ENCODE results near the gene ABHD15. TPM values are rescaled to one million over a fixed set of nuclear protein-coding genes. Genes with fewer than 3 reads are reported as not detected.

ABHD15 gene, protein sequence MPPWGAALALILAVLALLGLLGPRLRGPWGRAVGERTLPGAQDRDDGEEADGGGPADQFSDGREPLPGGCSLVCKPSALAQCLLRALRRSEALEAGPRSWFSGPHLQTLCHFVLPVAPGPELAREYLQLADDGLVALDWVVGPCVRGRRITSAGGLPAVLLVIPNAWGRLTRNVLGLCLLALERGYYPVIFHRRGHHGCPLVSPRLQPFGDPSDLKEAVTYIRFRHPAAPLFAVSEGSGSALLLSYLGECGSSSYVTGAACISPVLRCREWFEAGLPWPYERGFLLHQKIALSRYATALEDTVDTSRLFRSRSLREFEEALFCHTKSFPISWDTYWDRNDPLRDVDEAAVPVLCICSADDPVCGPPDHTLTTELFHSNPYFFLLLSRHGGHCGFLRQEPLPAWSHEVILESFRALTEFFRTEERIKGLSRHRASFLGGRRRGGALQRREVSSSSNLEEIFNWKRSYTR
- total RNA-seq, result 11.1 TPM

DNA sequence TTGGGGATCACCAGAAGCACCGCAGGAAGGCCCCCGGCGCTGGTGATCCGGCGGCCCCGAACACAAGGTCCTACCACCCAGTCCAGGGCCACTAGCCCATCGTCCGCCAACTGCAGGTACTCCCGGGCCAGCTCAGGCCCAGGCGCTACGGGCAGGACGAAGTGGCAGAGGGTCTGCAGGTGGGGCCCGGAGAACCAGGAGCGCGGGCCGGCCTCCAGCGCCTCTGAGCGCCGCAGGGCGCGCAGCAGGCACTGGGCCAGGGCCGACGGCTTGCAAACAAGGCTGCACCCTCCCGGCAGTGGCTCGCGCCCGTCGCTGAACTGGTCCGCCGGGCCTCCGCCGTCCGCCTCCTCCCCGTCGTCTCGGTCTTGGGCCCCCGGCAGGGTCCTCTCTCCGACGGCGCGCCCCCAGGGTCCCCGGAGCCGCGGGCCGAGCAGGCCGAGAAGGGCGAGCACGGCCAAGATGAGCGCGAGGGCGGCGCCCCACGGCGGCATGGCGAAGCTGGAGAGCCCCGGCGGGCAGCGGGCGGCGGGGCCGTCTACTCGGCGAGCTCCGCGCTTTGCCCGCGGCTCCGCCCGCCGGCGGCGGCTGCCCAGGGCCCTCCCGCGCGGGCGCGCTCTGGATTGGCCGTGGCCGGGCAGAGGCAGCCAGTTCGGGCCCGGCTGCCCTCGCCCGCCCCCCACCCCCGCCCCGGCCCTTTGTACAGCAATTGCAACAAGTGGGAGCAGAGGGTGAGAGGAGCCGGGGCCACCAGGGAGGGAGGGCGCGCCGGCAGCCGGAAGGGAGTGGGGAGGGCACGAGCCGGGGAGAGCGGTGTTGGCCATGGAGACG is at the start of gene ABHD15:
Gene ABHD15 (minus strand): TSS at position 565 of the 831 bp plus-strand sequence. CDS start 71 bp downstream, at position 494.
- DNase-seq (ENCODE audit: low spot score) (peak; percentile 80), ATAC-seq (peak; percentile 35)
- intact Hi-C loops (cut with DNase I), result no loop called here

DNA sequence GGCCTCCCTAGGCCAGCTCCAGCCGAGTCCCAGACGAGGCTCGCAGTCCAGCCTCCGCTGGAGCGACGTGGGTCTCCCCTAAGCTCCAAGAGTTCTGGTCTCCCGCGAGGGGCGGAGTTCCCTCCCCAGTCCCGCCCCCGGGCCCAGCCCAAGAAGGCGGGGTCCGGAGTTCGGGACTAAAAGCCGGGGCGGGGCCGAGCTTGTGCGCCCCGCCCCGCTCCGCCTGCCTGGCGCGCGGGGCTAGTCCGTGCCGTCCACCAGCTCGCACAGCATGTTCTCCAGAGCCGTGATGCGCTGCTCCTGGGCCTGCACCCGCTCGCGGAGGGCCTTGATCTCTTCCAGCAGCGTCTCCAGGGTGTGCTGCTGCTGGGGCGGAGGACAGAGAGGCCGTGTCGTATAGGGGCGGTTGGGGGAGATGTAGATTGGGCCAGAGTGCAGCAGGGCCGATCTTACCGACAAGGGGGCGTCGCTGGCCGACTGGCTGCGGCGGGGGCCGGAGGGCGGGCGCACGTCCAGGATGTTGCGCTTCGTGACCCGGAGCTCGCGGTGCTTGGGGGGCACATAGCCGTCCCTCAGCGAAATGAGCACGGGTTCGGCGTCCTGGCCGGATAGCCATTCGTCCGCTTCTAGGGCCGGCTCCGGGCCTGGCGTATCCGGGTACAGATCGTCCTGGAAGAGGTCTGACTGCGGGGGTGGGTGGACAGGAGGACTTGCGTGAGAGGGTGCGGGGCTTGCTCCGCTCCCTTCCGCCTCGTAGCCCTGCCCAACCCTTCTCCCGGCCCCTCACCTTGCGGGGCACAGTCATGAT is 48.9 kb upstream of the ABHD15 start:
- DNase-seq (ENCODE audit: low spot score) (peak; percentile 92), ATAC-seq (peak; percentile 85)
- intact Hi-C loops (cut with DNase I), result no loop called here

DNA sequence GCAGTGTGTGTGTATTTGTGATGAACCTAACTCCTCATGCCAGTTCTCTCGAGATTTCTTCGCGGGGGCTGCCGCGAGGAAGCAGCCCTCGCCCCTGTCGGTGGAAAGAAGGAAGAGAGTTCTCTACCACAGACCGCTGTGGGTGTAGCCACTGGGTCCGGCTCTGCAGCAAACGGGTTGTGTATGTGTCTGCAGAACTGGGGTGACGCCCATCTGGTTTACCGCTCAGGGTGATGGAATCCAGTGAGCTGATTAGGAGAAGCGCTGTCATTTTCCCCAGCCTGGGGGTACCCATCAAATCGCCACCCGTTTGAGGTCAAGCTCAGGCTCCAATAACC is 48.2 kb upstream of the ABHD15 start:
- intact Hi-C loops (cut with DNase I), result no loop called here
- ATAC-seq (peak; percentile 4), DNase-seq (ENCODE audit: low spot score) (peak; percentile 68)

DNA sequence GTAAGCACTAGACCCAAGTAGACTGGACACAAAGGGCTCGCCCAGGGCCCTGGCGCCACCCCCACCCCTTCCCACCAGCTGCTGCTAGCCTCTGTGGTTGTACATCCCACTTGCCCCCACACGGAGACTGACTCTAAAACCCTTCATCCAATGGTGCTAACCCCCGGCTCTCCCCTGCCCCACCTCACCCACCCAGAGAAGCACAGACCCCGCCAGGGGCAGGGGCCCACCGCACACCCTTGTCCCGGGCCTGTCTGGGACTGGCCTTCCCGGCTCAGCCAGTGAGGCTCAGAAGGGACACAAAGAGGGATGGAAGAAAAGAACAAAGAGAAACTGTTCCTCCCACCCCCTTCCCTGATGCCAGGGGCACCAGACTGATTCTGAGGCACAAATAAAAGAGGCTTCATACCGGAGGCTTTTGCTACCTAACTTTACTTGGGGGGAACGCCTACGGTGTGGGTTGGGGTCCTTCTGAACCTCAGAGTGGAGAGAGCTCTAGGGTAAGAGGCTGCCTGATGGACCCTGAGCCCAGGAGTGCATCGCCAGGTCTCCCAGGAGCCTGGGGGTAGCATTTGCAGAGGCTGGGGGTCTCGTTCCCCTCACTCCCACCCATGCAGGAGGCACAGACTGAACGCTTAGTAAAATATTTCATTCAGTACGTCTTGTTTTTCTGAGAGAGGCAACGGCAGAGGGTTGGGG is 47.7 kb upstream of the ABHD15 start:
- ATAC-seq (no peak), DNase-seq (ENCODE audit: low spot score) (peak; percentile 60)
- intact Hi-C loops (cut with DNase I), result no loop called here

DNA sequence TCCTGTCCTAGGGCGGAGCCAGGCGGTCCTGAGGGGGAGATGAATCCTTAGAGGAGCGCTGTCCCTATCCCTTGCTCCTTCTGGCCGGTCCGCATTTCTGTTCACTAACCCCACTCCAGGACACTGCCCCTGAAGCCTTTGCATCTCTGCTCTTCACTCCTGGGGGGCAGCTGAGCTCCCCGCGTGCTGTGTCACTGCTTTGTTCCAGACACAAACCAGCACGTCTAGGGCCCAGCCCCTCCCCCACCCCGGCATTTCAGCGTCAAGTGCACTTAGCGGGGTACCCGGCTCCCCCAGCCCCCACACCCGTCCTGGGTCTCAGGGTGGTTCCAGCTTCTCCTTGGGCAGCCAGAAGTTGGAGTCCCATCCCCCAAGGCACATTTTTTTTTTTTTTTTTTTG is 47.0 kb upstream of the ABHD15 start:
- intact Hi-C loops (cut with DNase I), result no loop called here
- ATAC-seq, result no peak
- peak; percentile 70 for DNase-seq (ENCODE audit: low spot score)

DNA sequence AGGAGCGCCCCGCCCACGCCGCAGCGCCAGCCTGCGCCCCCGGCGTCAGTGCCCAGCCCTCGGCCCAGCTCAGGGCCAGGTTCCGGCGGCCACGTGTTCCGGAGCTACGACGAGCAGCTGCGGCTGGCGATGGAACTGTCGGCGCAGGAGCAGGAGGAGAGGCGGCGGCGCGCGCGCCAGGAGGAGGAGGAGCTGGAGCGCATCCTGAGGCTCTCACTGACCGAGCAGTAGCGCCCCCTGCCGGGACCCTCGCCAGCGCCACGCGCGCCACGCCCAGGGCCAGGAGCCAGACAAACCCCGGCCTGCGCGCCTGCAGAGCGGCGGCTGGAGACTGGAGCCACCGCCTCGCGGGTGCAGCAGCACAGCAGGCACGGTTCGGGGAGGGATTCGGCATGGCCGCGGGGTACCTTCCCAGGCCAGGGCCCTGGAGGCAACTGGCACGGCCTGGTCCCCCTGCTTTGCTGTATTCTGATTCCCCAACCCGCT is 46.6 kb upstream of the ABHD15 start:
- intact Hi-C loops (cut with DNase I), result no loop called here
- ATAC-seq (peak; percentile 75), DNase-seq (ENCODE audit: low spot score) (peak; percentile 98)

DNA sequence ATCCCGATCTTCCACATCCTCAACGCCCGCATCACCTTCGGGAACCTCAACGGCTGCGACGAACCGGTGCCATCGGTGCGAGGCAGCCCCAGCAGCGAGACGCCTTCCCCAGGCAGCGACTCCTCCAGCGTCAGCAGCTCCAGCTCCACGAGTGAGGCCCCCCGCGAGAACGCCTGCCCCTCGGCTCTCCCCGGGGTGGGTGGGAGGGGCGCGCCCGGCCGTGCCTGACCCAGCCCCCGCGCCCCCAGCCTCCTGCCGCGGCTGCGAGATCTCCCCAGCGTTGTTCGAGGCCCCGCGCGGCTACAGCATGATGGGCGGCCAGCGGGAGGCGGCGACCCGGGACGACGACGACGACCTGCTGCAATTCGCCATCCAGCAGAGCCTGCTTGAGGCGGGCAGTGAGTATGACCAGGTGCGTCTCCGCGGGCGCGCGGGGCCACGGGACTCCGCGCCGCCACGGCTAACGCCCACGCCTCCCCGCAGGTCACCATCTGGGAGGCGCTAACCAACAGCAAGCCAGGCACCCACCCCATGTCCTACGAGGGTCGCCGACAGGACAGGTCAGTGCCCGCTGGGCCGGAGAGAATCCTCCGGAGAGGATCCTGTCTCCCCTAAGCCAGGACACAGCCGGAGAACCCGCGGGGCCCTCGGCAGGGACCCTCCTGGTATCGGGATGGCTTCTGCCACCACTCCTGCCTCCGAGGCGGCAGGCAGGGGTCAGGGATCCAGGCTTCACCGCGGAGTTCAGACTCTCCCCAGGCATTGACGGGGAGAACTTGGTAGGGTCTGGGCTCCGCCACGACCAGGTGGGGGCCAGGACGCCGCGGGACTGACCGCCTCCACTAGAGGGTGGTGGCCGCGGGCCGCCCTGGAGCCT is 45.8 kb upstream of the ABHD15 start:
- ATAC-seq (no peak), DNase-seq (ENCODE audit: low spot score) (no peak)
- intact Hi-C loops (cut with DNase I), result no loop called here

DNA sequence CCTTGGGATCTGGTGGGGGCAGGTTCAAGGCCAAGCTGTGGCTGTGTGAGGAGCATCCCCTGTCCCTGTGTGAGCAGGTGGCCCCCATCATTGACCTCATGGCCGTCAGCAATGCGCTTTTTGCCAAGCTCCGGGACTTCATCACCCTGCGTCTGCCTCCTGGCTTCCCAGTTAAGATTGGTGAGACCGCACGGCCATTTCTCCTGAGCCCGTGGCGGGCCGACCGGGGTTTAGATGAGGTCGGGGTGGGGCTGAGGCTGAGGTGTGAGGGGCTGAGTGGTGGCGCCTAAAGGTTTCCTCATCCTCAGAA is 45.2 kb upstream of the ABHD15 start:
- ATAC-seq (no peak), DNase-seq (ENCODE audit: low spot score) (no peak)
- intact Hi-C loops (cut with DNase I), result no loop called here

DNA sequence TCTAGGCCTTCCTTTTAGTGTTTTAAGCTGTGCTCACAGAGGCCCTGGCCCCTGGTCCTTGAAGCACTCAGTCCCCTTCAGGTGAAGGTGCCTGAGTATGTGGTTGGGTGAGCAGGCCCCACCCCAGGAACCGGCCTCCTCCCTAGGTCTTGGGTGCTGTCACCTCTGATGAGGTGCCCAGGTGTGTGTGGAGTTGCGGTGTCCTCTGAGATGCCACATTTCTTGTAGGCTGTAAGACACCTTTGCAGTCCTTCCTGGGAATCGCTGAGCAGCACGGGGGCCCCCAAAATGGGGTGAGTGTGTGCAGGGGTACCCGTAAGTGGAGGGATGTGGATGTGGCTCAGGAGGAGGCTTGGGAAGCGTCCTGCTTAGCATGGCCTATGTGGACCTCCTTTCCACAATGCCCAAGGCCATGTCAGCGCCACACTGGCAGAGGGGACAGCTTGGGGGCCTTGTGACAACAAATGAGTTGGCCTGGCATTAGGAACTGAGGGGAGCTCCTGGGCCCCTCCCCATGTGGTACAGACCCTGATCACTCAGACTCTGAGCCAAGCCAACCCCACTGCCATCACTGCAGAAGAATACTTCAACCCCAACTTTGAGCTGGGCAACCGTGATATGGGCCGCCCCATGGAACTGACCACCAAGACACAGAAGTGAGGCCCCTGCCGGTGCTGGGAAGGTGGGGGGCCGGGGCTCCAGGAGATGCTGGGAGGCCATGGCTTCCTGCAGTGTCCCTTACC is 44.7 kb upstream of the ABHD15 start:
- no peak for ATAC-seq
- DNase-seq (ENCODE audit: low spot score), result no peak
- intact Hi-C loops (cut with DNase I), result no loop called here

DNA sequence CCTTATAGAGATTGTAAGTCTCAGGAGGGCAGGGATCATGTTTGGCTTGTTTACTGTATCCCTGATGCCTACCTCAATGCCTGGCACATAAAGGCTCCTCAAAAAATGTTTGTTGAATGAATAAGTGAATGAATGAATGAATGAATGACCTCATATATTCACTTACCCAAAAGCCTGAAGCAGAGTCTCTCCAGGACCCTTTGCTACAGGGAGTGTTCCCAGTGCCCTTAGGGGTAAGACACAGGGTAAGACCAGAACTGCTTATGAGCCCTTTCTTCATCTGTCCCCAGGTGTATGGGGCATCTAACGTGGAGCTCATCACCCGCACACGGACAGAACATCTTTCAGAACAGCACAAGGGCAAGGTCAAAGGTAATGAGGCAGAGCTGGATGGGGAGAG is 43.6 kb upstream of the ABHD15 start:
- DNase-seq (ENCODE audit: low spot score), result no peak
- no peak for ATAC-seq
- intact Hi-C loops (cut with DNase I), result no loop called here

DNA sequence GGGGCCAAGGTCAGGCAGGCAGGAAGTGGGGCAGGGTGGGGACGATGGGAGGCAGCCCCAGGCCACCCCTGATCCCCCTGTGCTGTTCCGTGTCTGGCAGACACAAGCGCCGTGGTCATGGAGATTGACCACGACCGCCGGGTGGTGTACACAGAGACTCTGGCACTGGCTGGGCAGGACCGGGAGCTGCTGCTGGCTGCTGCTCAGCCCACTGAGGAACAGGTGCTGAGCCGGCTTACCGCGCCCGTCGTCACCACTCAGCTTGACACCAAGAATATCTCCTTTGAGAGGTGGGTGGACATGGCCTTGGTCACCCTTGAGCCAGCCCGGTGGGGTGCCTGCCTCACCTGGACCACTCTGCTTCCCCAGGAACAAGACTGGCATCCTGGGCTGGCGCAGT is 42.1 kb upstream of the ABHD15 start:
- intact Hi-C loops (cut with DNase I), result no loop called here
- ATAC-seq (no peak), DNase-seq (ENCODE audit: low spot score) (no peak)

DNA sequence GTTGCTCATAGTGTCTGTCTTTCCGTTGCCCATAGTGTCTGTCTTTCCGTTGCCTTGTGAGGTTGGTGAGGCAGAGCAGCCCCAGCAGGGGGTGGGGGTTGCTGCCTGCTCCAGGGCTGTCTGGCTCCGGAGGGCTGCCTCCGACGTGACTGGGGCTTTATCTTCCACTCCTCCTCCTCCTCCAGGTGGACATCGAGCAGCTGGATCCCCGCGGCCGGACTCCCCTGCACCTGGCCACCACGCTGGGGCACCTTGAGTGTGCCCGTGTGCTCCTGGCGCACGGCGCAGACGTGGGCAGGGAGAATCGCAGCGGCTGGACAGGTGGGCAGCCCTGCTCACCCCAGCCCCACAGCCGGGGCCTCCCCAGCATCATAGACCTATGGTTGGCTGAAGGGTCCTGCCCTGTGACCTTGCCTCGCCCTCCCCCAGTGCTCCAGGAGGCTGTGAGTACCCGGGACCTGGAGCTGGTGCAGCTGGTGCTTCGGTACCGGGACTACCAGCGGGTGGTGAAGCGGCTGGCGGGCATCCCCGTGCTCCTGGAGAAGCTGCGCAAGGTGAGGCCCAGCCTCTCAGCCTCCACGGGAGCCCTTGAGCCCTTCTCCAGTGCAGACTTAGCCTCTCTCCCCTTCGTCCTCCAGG is 40.8 kb upstream of the ABHD15 start:
- no peak for ATAC-seq
- no peak for DNase-seq (ENCODE audit: low spot score)
- intact Hi-C loops (cut with DNase I), result no loop called here

DNA sequence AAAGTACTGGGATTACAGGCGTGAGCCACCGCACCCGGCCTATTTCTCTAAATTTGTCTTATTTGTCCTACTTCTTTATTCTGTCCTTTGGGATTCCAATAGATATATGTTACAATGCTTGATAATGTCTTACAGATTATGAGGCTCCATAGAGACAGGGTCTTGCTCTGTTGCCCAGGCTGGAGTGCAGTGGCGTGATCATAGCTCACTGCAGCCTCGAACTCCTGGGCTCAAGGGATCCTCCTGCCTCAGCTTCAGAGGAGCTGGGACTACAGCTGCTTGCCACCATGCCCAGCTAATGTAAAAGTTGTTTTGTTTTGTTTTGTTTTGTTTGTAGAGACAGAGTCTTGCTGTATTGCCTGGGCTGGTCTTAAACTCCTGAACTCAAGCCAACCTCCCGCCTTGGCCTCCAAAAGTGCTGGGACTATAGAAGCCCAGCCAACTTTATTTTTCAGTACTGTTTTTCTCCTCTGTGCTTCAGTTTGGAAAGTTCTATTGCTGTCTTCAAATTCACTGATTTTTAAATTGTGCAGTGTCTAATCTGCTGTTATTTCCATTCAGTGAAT is 36.4 kb upstream of the ABHD15 start:
- no peak for ATAC-seq
- DNase-seq (ENCODE audit: low spot score), result no peak
- intact Hi-C loops (cut with DNase I), result no loop called here

DNA sequence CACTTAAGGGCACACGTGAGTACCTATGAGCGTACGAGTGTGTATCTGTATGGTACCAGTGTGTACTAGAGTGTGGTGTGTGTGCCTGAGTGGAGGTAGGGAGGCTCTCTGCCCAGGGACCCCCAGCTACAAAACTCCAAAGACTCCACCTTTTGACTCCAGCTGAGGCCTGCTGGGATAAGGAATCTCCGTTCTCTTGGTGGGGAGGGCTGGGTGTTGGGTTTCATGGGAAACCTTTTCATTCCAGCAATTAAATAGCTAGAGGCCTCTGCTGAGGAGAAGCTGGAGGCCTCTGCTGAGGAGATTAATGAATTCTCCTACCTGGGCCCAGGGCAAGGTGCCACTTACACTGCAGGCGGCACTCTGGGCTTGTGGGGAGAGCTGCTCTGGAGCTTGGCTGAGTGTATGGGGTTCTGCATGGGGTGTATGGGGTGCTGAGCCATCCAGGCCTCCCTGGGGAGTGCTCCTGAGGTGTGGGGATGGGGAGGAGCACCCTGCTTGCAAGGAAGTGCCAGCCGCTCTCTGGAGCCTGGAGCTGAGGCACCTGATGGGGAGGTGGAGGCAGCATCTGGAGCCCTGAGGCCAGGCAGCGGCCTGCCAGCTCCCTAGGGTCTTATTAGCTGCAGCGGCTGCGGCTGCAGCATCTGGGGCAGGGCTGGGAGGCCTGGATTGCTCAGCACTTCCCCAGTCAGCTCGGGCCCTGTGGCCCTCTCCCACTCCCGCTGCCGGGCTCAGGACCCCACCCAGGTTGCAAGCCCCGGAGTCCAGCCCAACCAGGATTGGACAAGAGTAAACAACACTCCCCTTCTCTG is 30.7 kb upstream of the ABHD15 start:
- ATAC-seq, result peak; percentile 3
- no peak for DNase-seq (ENCODE audit: low spot score)
- intact Hi-C loops (cut with DNase I), result no loop called here

DNA sequence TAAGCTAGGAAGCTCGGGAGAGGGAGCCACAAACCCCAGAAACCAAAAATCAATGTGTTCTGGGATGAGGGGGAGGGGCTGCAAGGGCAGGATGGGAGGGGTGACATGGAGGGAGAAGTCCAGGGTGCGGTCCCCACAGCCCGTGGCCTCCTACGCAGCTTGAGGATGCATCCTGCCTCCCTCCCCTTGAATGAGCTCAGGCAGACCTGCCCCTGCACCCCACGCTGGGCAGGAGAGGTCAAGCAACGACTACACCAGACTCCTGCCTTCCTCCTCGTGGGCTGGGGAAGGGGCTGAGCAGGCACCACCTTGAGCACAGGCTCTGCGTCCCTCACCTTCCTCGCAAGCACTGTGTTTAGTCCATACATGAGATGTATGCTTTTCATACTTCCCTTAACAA is 30.0 kb upstream of the ABHD15 start:
- no peak for DNase-seq (ENCODE audit: low spot score)
- intact Hi-C loops (cut with DNase I), result no loop called here
- ATAC-seq, result peak; percentile 29
